GM18502 (cell line): ENCODE measurements around the gene PBX2.
A peak's percentile ranks its signal among the peaks of the same experiment; 100 is the strongest.

Experiments used
- ATAC-seq: cut with Tn5 transposase; IDR thresholded peaks from one replicate; pipeline ENCODE4 v1.9.1; 2021; ENCODE audit warnings: mild to moderate bottlenecking; ENCODE audit not compliant: unreplicated experiment, poor library complexity

PBX2 gene

GRCh38 chr6:32175711-32176475 lies 14.1 kb downstream of the PBX2 start, which contains the start of gene AGPAT1:
Gene AGPAT1 (minus strand): TSS chr6:32176084. CDS start chr6:32171496, 4,588 bp downstream.
- ATAC-seq: peak; percentile 41

GRCh38 chr6:32175322-32175710 lies 14.7 kb downstream of the PBX2 start:
- no peak for ATAC-seq

- no peak for ATAC-seq
These were observed 15.6 kb downstream of the PBX2 start for GRCh38 chr6:32174416-32174815.

GRCh38 chr6:32173051-32173727 lies 16.8 kb downstream of the PBX2 start:
- ATAC-seq: no peak

GRCh38 chr6:32171234-32171633 lies 18.8 kb downstream of the PBX2 start:
- no peak for ATAC-seq

- no peak for ATAC-seq
These were observed 19.7 kb downstream of the PBX2 start for GRCh38 chr6:32170294-32170693.

- no peak for ATAC-seq
These were observed 21.0 kb downstream of the PBX2 start for GRCh38 chr6:32168807-32169591.

- ATAC-seq: no peak
These were observed 21.7 kb downstream of the PBX2 start for GRCh38 chr6:32168350-32168749.

GRCh38 chr6:32167761-32168262 lies 22.2 kb downstream of the PBX2 start:
- ATAC-seq: no peak

- no peak for ATAC-seq
These were observed 22.7 kb downstream of the PBX2 start for GRCh38 chr6:32167154-32167760.

- ATAC-seq: no peak
These were observed 23.5 kb downstream of the PBX2 start for GRCh38 chr6:32166411-32167061.

- no peak for ATAC-seq
These were observed 25.7 kb downstream of the PBX2 start, which contains the start of gene EGFL8 for GRCh38 chr6:32164295-32164694. Gene EGFL8 (plus strand): TSS chr6:32164595. CDS start chr6:32166166, 1,571 bp downstream.

- ATAC-seq: no peak
These were observed 26.3 kb downstream of the PBX2 start for GRCh38 chr6:32163559-32164258.

- ATAC-seq: no peak
These were observed 31.9 kb downstream of the PBX2 start for GRCh38 chr6:32158052-32158451.

GRCh38 chr6:32156891-32157290 lies 33.1 kb downstream of the PBX2 start:
- ATAC-seq: no peak

GRCh38 chr6:32154514-32155161 lies 35.4 kb downstream of the PBX2 start:
- ATAC-seq: no peak

- ATAC-seq: no peak
These were observed 36.2 kb downstream of the PBX2 start, which contains the start of gene PPT2 for GRCh38 chr6:32153564-32154513. Gene PPT2 (plus strand): TSS chr6:32154141. CDS start chr6:32154595, 454 bp downstream.
